CMK (cell line): ENCODE measurements around the gene CYP2A13.
A peak's percentile ranks its signal among the peaks of the same experiment; 100 is the strongest.
"Not testable (repeated sequence)": the region's sequence is repeated elsewhere in the genome, so short reads cannot be mapped to it uniquely, and the experiment has no call there.

Source experiments
- DNase-seq: peaks from one replicate; pipeline ENCODE4 v3.0.0-alpha.2; 2010; ENCODE audit warnings: low read depth

The CYP2A13 gene

GRCh38 chr19:41120929-41121911, 33.0 kb downstream of the CYP2A13 start:
- not testable (repeated sequence) for DNase-seq

DNA sequence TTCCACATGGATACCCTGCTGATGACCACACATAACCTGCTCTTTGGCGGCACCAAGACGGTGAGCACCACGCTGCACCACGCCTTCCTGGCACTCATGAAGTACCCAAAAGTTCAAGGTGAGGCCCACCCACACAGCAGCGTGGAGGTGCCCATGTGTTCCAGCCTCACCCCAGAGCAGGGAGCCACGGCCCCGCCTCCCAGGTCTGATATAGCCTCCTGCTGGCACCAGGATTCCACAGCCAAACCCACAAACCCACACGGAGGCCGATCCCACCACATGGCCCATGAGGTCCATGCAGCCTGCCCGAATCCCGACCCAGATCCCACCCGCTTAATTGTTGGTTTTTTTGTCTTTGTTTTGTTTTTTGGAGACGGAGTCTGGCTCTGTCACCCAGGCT, 34.6 kb downstream of the CYP2A13 start:
- DNase-seq = not testable (repeated sequence)

- DNase-seq = no peak
Observed at GRCh38 chr19:41123716-41124294, 35.6 kb downstream of the CYP2A13 start.

DNA sequence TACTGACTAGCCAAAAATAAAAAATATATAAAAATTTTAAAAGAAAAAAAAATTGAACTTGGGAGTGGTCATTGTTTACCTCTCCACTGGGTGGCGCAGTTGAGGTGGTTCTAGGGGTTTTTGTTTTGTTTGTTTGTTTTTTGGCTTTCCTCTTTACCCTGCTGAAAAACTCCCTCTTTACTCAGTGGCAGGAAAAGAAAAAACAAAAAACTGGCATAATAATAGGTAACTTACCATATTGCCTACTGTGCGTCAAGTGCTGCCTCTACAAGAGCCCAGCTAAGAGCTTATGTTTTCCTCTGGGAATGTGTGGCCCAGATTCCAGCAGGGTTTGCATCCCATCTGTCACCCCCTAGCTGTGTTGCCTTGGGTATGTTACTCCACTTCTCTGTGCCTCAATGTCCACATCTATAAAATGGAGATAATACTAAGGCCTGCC, 38.5 kb downstream of the CYP2A13 start:
- DNase-seq = not testable (repeated sequence)

DNA sequence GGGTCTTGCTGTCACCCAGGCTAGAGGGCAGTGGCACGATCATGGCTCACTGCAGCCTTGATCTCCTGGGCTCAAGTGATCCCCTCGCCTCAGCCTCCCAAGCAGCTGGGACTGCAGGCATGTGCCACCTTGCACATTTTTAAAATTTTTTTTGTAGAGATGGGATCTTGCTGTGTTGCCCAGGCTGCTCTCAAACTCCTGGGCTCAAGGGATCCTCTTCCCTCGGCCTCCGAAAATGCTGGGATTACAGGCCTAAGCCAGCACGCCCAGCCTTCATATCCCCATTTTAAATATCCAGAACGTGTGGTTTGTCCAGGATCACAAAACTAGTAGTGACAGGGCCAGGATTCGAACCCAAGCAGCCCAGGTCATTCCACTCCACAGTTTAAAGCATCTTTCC, 39.1 kb downstream of the CYP2A13 start:
- not testable (repeated sequence) for DNase-seq

- DNase-seq = not testable (repeated sequence)
Observed at GRCh38 chr19:41127801-41128300, 39.6 kb downstream of the CYP2A13 start.

GRCh38 chr19:41128692-41129091, 40.4 kb downstream of the CYP2A13 start:
- no peak for DNase-seq

DNA sequence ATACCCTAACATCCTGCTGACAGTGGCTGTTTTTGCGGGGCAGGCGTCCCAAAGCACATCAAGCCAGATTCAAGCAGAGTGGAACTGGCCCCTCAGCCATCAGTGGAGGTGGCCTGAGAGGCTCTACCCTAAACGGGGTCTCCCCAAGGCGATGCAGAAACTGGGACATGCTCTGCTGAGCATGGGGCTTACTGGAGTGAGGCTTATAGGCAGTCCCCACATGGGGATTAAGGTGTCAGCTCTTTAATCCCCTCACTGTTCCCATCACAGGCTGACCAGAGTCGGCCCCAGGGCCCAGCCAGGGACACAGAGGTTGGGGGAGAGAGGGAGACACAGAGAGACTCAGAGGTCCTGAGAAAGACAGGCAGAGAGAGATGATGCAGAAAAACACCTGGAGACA, 42.9 kb downstream of the CYP2A13 start:
- no peak for DNase-seq

GRCh38 chr19:41133260-41133659, 45.0 kb downstream of the CYP2A13 start:
- DNase-seq = no peak

DNA sequence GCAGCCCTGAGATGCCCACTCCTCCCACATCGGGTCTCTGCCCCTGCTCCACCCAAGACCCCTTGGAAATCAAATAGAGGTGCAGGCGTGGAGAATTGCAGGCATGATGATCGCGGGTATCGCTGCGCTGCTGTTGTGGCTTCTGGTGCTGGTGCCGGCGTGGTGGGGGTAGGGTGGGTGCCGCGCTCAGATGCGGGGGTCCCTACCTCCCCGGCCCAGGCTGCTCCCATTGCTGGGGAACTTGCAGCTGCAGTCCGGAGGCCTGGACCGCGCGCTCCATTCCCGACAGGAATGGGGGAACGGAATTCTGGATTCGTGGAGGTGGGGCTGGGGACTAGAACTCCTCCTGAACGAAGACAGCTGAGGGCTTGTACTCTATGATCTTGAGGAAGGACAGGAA, 46.4 kb downstream of the CYP2A13 start:
- DNase-seq = no peak

DNA sequence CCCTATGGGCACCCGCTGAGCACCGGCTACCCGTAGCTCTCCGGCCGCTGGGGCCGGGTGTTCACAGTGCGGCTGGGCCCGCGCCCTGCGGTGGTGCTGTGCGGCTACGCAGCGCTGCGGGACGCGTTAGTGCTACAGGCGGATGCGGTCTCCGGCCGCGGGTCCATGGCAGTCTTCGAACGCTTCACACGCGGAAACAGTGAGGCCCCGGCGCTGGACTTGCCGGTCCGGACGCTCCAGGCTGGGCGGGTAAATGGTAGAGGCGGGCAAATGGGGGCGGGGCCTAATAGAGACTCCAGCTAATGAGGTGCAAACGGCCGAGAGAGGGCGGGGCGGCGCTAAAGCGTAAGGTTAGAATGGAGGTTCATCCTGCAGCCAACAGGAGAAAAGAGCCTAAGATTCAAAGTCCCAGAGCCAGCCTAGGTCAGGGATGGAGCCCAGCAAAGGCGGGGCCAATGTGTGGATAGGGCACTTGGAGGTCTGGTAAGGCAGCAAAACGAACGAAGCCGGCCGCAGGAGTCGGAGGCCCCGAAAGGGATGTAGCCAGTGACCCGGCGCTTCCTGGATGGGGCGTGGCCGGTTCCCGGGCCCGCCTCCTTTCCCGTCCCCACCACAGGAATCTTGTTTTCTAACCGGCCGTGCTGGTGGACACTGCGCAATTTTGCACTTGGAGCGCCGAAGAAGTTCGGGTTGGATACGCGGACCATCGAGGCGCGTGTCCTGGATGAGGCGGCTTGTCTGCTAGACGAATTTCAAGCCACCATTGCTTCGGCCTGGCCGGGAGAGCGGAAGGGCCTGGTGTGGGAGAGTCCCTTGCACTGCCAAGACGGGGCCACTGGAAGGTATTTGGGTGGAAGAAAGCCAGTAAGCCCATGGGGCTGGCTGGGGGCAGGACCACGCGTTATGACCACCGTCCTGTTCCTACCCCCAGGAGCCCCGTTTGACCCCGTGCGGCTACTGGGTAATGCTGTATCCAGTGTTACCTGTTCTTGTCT, 47.4 kb downstream of the CYP2A13 start:
- not testable (repeated sequence) for DNase-seq

GRCh38 chr19:41136636-41137455, 48.6 kb downstream of the CYP2A13 start:
- no peak for DNase-seq

GRCh38 chr19:41144403-41144802, 56.2 kb downstream of the CYP2A13 start:
- DNase-seq = peak; percentile 51
